Measurements from ENCODE around the gene TENT4A. TPM values are rescaled to one million over a fixed set of nuclear protein-coding genes. Genes with fewer than 3 reads are reported as not detected.
A peak's percentile ranks its signal among the peaks of the same experiment; 100 is the strongest.

TENT4A gene
- total and polyA plus RNA-seq, 4 donors, result 14.1 to 29.8 (median 22.8) TPM

- no peak overlapping the region for H3K27ac ChIP-seq (ENCODE audit: low read depth, low read length)
- DNase-seq (ENCODE audit: low read depth in 4 of 6, low spot score in 6 of 6), result no peak
- 89% methylated on average over 9 of the region's 12 CpGs for WGBS (ENCODE audit: insufficient coverage)
- H3K36me3 ChIP-seq (ENCODE audit: control insufficient read depth, insufficient read depth, low read length), result peaks cover 46% of the 10 kb centered on the region
- no peaks in the 10 kb centered on the region for H3K27me3 ChIP-seq (ENCODE audit: control insufficient read depth, insufficient read depth, low read length)
- no peak overlapping the region for H3K4me3 ChIP-seq (ENCODE audit: low read depth, low read length)
- no peaks in the 10 kb centered on the region for H3K4me1 ChIP-seq (ENCODE audit: control insufficient read depth, insufficient read depth, low read length)
- no peaks in the 10 kb centered on the region for H3K9me3 ChIP-seq (ENCODE audit: control insufficient read depth, insufficient read depth, low read length)
These were observed 31.8 kb downstream of the TENT4A start for GRCh38 chr5:6744841-6745705.

GRCh38 chr5:6745706-6746222 lies 32.5 kb downstream of the TENT4A start:
- H3K4me1 ChIP-seq (ENCODE audit: control insufficient read depth, insufficient read depth, low read length), result no peaks in the 10 kb centered on the region
- no peaks in the 10 kb centered on the region for H3K27me3 ChIP-seq (ENCODE audit: control insufficient read depth, insufficient read depth, low read length)
- H3K36me3 ChIP-seq (ENCODE audit: control insufficient read depth, insufficient read depth, low read length), result peaks cover 49% of the 10 kb centered on the region
- no peak overlapping the region for H3K27ac ChIP-seq (ENCODE audit: low read depth, low read length)
- no peak overlapping the region for H3K4me3 ChIP-seq (ENCODE audit: low read depth, low read length)
- H3K9me3 ChIP-seq (ENCODE audit: control insufficient read depth, insufficient read depth, low read length), result no peaks in the 10 kb centered on the region
- peak in 3 of 6 donors; percentile 43 to 88 (median 71) for DNase-seq (ENCODE audit: low read depth in 4 of 6, low spot score in 6 of 6)
- WGBS (ENCODE audit: insufficient coverage), result 96% methylated on average over 4 of the region's 10 CpGs

GRCh38 chr5:6746244-6746643 lies 33.0 kb downstream of the TENT4A start:
- Histone ChIP-seq H3K27me3 (ENCODE audit: control insufficient read depth, insufficient read depth, low read length) (no peaks in the 10 kb centered on the region), H3K9me3 (ENCODE audit: control insufficient read depth, insufficient read depth, low read length) (no peaks in the 10 kb centered on the region), H3K4me1 (ENCODE audit: control insufficient read depth, insufficient read depth, low read length) (no peaks in the 10 kb centered on the region), H3K4me3 (ENCODE audit: low read depth, low read length) (no peak overlapping the region), H3K36me3 (ENCODE audit: control insufficient read depth, insufficient read depth, low read length) (peaks cover 49% of the 10 kb centered on the region), H3K27ac (ENCODE audit: low read depth, low read length) (no peak overlapping the region)
- WGBS (ENCODE audit: insufficient coverage), result 94% methylated on average over 7 of the region's 9 CpGs
- DNase-seq (ENCODE audit: low read depth in 4 of 6, low spot score in 6 of 6), result no peak

- no peaks in the 10 kb centered on the region for H3K27me3 ChIP-seq (ENCODE audit: control insufficient read depth, insufficient read depth, low read length)
- no peaks in the 10 kb centered on the region for H3K4me1 ChIP-seq (ENCODE audit: control insufficient read depth, insufficient read depth, low read length)
- DNase-seq (ENCODE audit: low read depth in 4 of 6, low spot score in 6 of 6), result no peak
- 93% methylated on average over 7 of the region's 9 CpGs for WGBS (ENCODE audit: insufficient coverage)
- H3K9me3 ChIP-seq (ENCODE audit: control insufficient read depth, insufficient read depth, low read length), result no peaks in the 10 kb centered on the region
- H3K27ac ChIP-seq (ENCODE audit: low read depth, low read length), result no peak overlapping the region
- no peak overlapping the region for H3K4me3 ChIP-seq (ENCODE audit: low read depth, low read length)
- peaks cover 50% of the 10 kb centered on the region for H3K36me3 ChIP-seq (ENCODE audit: control insufficient read depth, insufficient read depth, low read length)
These were observed 33.9 kb downstream of the TENT4A start for GRCh38 chr5:6747103-6747502.

GRCh38 chr5:6748142-6748541 lies 34.9 kb downstream of the TENT4A start:
- no peaks in the 10 kb centered on the region for H3K4me1 ChIP-seq (ENCODE audit: control insufficient read depth, insufficient read depth, low read length)
- no peak overlapping the region for H3K27ac ChIP-seq (ENCODE audit: low read depth, low read length)
- H3K27me3 ChIP-seq (ENCODE audit: control insufficient read depth, insufficient read depth, low read length), result no peaks in the 10 kb centered on the region
- 94% methylated on average over 11 of the region's 11 CpGs for WGBS (ENCODE audit: insufficient coverage)
- no peak for DNase-seq (ENCODE audit: low read depth in 4 of 6, low spot score in 6 of 6)
- no peaks in the 10 kb centered on the region for H3K9me3 ChIP-seq (ENCODE audit: control insufficient read depth, insufficient read depth, low read length)
- no peak overlapping the region for H3K4me3 ChIP-seq (ENCODE audit: low read depth, low read length)
- H3K36me3 ChIP-seq (ENCODE audit: control insufficient read depth, insufficient read depth, low read length), result peaks cover 54% of the 10 kb centered on the region

GRCh38 chr5:6749026-6749716 lies 35.9 kb downstream of the TENT4A start:
- 94% methylated on average over 11 of the region's 22 CpGs for WGBS (ENCODE audit: insufficient coverage)
- H3K9me3 ChIP-seq (ENCODE audit: control insufficient read depth, insufficient read depth, low read length), result no peaks in the 10 kb centered on the region
- H3K4me1 ChIP-seq (ENCODE audit: control insufficient read depth, insufficient read depth, low read length), result no peaks in the 10 kb centered on the region
- H3K27ac ChIP-seq (ENCODE audit: low read depth, low read length), result no peak overlapping the region
- DNase-seq (ENCODE audit: low read depth in 4 of 6, low spot score in 6 of 6), result no peak
- H3K36me3 ChIP-seq (ENCODE audit: control insufficient read depth, insufficient read depth, low read length), result peaks cover 62% of the 10 kb centered on the region
- no peaks in the 10 kb centered on the region for H3K27me3 ChIP-seq (ENCODE audit: control insufficient read depth, insufficient read depth, low read length)
- no peak overlapping the region for H3K4me3 ChIP-seq (ENCODE audit: low read depth, low read length)

GRCh38 chr5:6750142-6750840 lies 37.1 kb downstream of the TENT4A start:
- H3K27ac ChIP-seq (ENCODE audit: low read depth, low read length), result no peak overlapping the region
- no peak for DNase-seq (ENCODE audit: low read depth in 4 of 6, low spot score in 6 of 6)
- no peaks in the 10 kb centered on the region for H3K4me1 ChIP-seq (ENCODE audit: control insufficient read depth, insufficient read depth, low read length)
- no peaks in the 10 kb centered on the region for H3K9me3 ChIP-seq (ENCODE audit: control insufficient read depth, insufficient read depth, low read length)
- H3K27me3 ChIP-seq (ENCODE audit: control insufficient read depth, insufficient read depth, low read length), result no peaks in the 10 kb centered on the region
- WGBS (ENCODE audit: insufficient coverage), result 96% methylated on average over 13 of the region's 23 CpGs
- H3K36me3 ChIP-seq (ENCODE audit: control insufficient read depth, insufficient read depth, low read length), result peaks cover 69% of the 10 kb centered on the region
- no peak overlapping the region for H3K4me3 ChIP-seq (ENCODE audit: low read depth, low read length)

- H3K4me3 ChIP-seq (ENCODE audit: low read depth, low read length), result no peak overlapping the region
- DNase-seq (ENCODE audit: low read depth in 4 of 6, low spot score in 6 of 6), result no peak
- 97% methylated on average over 13 of the region's 18 CpGs for WGBS (ENCODE audit: insufficient coverage)
These were observed 37.9 kb downstream of the TENT4A start for GRCh38 chr5:6750951-6751685.

GRCh38 chr5:6752236-6752635 lies 39.0 kb downstream of the TENT4A start:
- WGBS (ENCODE audit: insufficient coverage), result 98% methylated on average over 10 of the region's 12 CpGs
- Histone ChIP-seq H3K9me3 (ENCODE audit: control insufficient read depth, insufficient read depth, low read length) (no peaks in the 10 kb centered on the region), H3K4me1 (ENCODE audit: control insufficient read depth, insufficient read depth, low read length) (no peaks in the 10 kb centered on the region), H3K27ac (ENCODE audit: low read depth, low read length) (no peak overlapping the region), H3K4me3 (ENCODE audit: low read depth, low read length) (no peak overlapping the region), H3K27me3 (ENCODE audit: control insufficient read depth, insufficient read depth, low read length) (no peaks in the 10 kb centered on the region), H3K36me3 (ENCODE audit: control insufficient read depth, insufficient read depth, low read length) (peaks cover 76% of the 10 kb centered on the region)
- DNase-seq (ENCODE audit: low read depth in 4 of 6, low spot score in 6 of 6), result no peak

More at GRCh38 chr5:6750951-6751685, 37.9 kb downstream of the TENT4A start:
- no peaks in the 10 kb centered on the region for H3K27me3 ChIP-seq (ENCODE audit: control insufficient read depth, insufficient read depth, low read length)
- H3K36me3 ChIP-seq (ENCODE audit: control insufficient read depth, insufficient read depth, low read length), result peaks cover 77% of the 10 kb centered on the region
- H3K4me1 ChIP-seq (ENCODE audit: control insufficient read depth, insufficient read depth, low read length), result no peaks in the 10 kb centered on the region
- no peaks in the 10 kb centered on the region for H3K9me3 ChIP-seq (ENCODE audit: control insufficient read depth, insufficient read depth, low read length)
- no peak overlapping the region for H3K27ac ChIP-seq (ENCODE audit: low read depth, low read length)
